Measurements from ENCODE around the gene PAPSS1. TPM values are rescaled to one million over a fixed set of nuclear protein-coding genes. Genes with fewer than 3 reads are reported as not detected.

The PAPSS1 gene
- polyA plus RNA-seq, 1 donor (not counting 4 experiments of a cell fraction or from before 2014, with no cell fraction given) = 95.2 TPM

DNA sequence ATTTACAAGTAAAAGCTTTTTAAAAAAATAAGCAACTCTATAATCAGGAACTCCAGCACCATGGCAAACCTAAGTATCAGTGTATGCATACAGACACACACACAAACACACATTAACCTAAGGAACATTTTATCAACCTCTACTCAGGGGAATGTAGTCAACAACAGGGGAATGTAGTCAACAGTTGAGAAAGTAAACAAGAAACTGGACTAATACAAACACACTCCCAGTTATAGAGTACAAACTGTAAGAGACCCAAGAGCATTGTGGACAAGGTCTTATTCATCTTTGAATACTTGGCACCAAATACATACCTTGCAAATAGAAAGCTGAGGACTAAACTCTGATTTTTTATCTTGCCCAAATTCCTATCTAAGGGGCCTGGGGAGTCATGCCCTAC lies 36.2 kb downstream of the PAPSS1 start:
- Histone ChIP-seq H3K27me3 (ENCODE audit: control insufficient read depth, extremely low read depth, insufficient read depth, low read length) (no peaks in the 10 kb centered on the region), H3K9ac (ENCODE audit: control insufficient read depth, extremely low read depth, insufficient read depth, low read length) (no peak overlapping the region), H3K4me3 (ENCODE audit: control insufficient read depth in 2 of 3, extremely low read depth in 1 of 3, insufficient read depth in 2 of 3, low read depth in 1 of 3, low read length in 3 of 3) (no peak overlapping the region), H3K4me2 (ENCODE audit: control insufficient read depth, extremely low read depth, insufficient read depth, low read depth, low read length) (no peak overlapping the region), H3K36me3 (ENCODE audit: control insufficient read depth in 2 of 2, extremely low read depth in 1 of 2, insufficient read depth in 2 of 2, low read length in 2 of 2) (peaks cover 5 to 7% of the 10 kb centered on the region in 2 experiments), H3K27ac (ENCODE audit: control insufficient read depth, insufficient read depth, low read length) (no peak overlapping the region), H3K4me1 (ENCODE audit: control insufficient read depth, extremely low read depth, insufficient read depth, low read length) (no peaks in the 10 kb centered on the region), H4K20me1 (ENCODE audit: control insufficient read depth, extremely low read depth, insufficient read depth, low read length) (no peaks in the 10 kb centered on the region), H2AFZ (ENCODE audit: control insufficient read depth, low read length) (no peak overlapping the region), H3K79me2 (ENCODE audit: control insufficient read depth, insufficient read depth, low read length) (peaks cover 5% of the 10 kb centered on the region), H3K9me1 (ENCODE audit: control insufficient read depth, extremely low read depth, insufficient read depth, low read length) (no peaks in the 10 kb centered on the region), H3K9me3 (ENCODE audit: control insufficient read depth, low read depth, low read length) (no peaks in the 10 kb centered on the region)
- TF ChIP-seq, protein P1, sequence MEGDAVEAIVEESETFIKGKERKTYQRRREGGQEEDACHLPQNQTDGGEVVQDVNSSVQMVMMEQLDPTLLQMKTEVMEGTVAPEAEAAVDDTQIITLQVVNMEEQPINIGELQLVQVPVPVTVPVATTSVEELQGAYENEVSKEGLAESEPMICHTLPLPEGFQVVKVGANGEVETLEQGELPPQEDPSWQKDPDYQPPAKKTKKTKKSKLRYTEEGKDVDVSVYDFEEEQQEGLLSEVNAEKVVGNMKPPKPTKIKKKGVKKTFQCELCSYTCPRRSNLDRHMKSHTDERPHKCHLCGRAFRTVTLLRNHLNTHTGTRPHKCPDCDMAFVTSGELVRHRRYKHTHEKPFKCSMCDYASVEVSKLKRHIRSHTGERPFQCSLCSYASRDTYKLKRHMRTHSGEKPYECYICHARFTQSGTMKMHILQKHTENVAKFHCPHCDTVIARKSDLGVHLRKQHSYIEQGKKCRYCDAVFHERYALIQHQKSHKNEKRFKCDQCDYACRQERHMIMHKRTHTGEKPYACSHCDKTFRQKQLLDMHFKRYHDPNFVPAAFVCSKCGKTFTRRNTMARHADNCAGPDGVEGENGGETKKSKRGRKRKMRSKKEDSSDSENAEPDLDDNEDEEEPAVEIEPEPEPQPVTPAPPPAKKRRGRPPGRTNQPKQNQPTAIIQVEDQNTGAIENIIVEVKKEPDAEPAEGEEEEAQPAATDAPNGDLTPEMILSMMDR (optimal IDR thresholded peaks at IDR 0.05 in 1 of 3, IDR thresholded peaks at IDR 0.05 in 1 of 3, conservative IDR thresholded peaks at IDR 0.05 in 1 of 3; ENCODE audit: extremely low read depth in 1 of 3, insufficient read depth in 2 of 3, low read length in 3 of 3) = no peak
- no peak for TF ChIP-seq EZH2 (IDR thresholded peaks at IDR 0.05; ENCODE audit: low read length)
- DNase-seq (ENCODE audit: low read depth, low spot score) (no peak), FAIRE-seq (no peak)
- dilution Hi-C loops (cut with MboI; ENCODE audit: extremely low pct_ligation_motif_present, low sequenced_read_pairs) = no loop called here

DNA sequence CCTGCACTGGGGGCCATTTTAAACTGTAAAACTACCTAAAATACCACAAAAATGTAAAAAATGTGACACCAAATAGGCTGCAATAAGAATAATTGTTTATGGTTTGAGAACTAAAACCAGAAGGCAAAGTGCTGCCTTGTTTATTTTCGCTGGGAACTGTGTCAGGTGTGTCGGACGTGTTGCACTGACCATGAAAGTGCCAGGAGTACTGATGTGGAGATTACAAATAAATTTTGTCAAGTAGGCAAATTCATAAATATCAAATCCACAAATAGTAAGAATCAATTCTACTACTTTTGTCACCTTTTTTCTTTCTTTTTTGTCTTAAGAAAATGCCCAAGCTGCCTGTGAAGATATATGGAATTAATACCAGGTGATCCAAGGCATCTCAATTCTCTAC lies 37.7 kb downstream of the PAPSS1 start:
- FAIRE-seq (no peak), DNase-seq (ENCODE audit: low read depth, low spot score) (no peak)
- H4K20me1 ChIP-seq (ENCODE audit: control insufficient read depth, extremely low read depth, insufficient read depth, low read length) = no peaks in the 10 kb centered on the region
- no peaks in the 10 kb centered on the region for H3K9me1 ChIP-seq (ENCODE audit: control insufficient read depth, extremely low read depth, insufficient read depth, low read length)
- H3K79me2 ChIP-seq (ENCODE audit: control insufficient read depth, insufficient read depth, low read length) = no peaks in the 10 kb centered on the region
- H3K4me1 ChIP-seq (ENCODE audit: control insufficient read depth, extremely low read depth, insufficient read depth, low read length) = no peaks in the 10 kb centered on the region
- peaks cover 5 to 6% of the 10 kb centered on the region in 2 experiments for H3K36me3 ChIP-seq (ENCODE audit: control insufficient read depth in 2 of 2, extremely low read depth in 1 of 2, insufficient read depth in 2 of 2, low read length in 2 of 2)
- no peak overlapping the region for H3K4me2 ChIP-seq (ENCODE audit: control insufficient read depth, extremely low read depth, insufficient read depth, low read depth, low read length)
- no peak overlapping the region for H3K4me3 ChIP-seq (ENCODE audit: control insufficient read depth in 2 of 3, extremely low read depth in 1 of 3, insufficient read depth in 2 of 3, low read depth in 1 of 3, low read length in 3 of 3)
- no peaks in the 10 kb centered on the region for H3K27me3 ChIP-seq (ENCODE audit: control insufficient read depth, extremely low read depth, insufficient read depth, low read length)
- H3K9ac ChIP-seq (ENCODE audit: control insufficient read depth, extremely low read depth, insufficient read depth, low read length) = no peak overlapping the region
- H2AFZ ChIP-seq (ENCODE audit: control insufficient read depth, low read length) = no peak overlapping the region
- TF ChIP-seq EZH2 (IDR thresholded peaks at IDR 0.05; ENCODE audit: low read length) = no peak
- TF ChIP-seq, protein P1 (optimal IDR thresholded peaks at IDR 0.05 in 1 of 3, IDR thresholded peaks at IDR 0.05 in 1 of 3, conservative IDR thresholded peaks at IDR 0.05 in 1 of 3; ENCODE audit: extremely low read depth in 1 of 3, insufficient read depth in 2 of 3, low read length in 3 of 3) = no peak
- no peaks in the 10 kb centered on the region for H3K9me3 ChIP-seq (ENCODE audit: control insufficient read depth, low read depth, low read length)
- dilution Hi-C loops (cut with MboI; ENCODE audit: extremely low pct_ligation_motif_present, low sequenced_read_pairs) = no loop called here
- no peak overlapping the region for H3K27ac ChIP-seq (ENCODE audit: control insufficient read depth, insufficient read depth, low read length)

Measured in keratinocyte (primary cell).